Neuronal stem cell (in vitro differentiated cells): ENCODE data around the gene TMC5.
"Not testable (repeated sequence)": the region's sequence is repeated elsewhere in the genome, so short reads cannot be mapped to it uniquely, and the experiment has no call there.

Experiments
- DNase-seq: peaks from one replicate; pipeline ENCODE4 v3.0.0-alpha.2; 2013; ENCODE audit warnings: low spot score
- H2AFZ ChIP-seq: one replicate; pipeline ENCODE4 v1.6.1; 2013; ENCODE audit warnings: mild to moderate bottlenecking, low read length, inconsistent platforms
- H2AK5ac ChIP-seq: 2 replicates; pipeline ENCODE4 v1.6.1; 2013; ENCODE audit warnings: low read depth, mild to moderate bottlenecking, inconsistent platforms, low read length, moderate library complexity, mixed read lengths
- H2BK120ac ChIP-seq: 2 replicates; pipeline ENCODE4 v1.6.1; 2013; ENCODE audit warnings: low read depth, mild to moderate bottlenecking, inconsistent platforms, low read length, moderate library complexity, mixed read lengths
- H2BK12ac ChIP-seq: one replicate; pipeline ENCODE4 v1.6.1; 2013; ENCODE audit warnings: low read length, inconsistent platforms
- H2BK15ac ChIP-seq: 2 replicates; pipeline ENCODE4 v1.6.1; 2013; ENCODE audit warnings: mild to moderate bottlenecking, low read length, inconsistent platforms, mixed read lengths
- H2BK5ac ChIP-seq: one replicate; pipeline ENCODE4 v1.6.1; 2013; ENCODE audit warnings: inconsistent platforms, mild to moderate bottlenecking, low read length, moderate library complexity
- H3K14ac ChIP-seq: one replicate; pipeline ENCODE4 v1.6.1; 2013; ENCODE audit warnings: low read length, inconsistent platforms
- H3K18ac ChIP-seq: 2 replicates; pipeline ENCODE4 v1.6.1; 2013; ENCODE audit warnings: low read length, inconsistent platforms
- H3K23ac ChIP-seq: 2 replicates; pipeline ENCODE4 v1.6.1; 2013; ENCODE audit warnings: low read depth, mild to moderate bottlenecking, mixed read lengths, low read length, inconsistent platforms; ENCODE audit not compliant: poor library complexity
- H3K27ac ChIP-seq: replicated peaks from 3 replicates; pipeline ENCODE4 v1.5.1; 2013; ENCODE audit warnings: low read length, inconsistent platforms
- H3K27me3 ChIP-seq, 3 experiments: 2 replicates each; pipeline ENCODE4 v1.6.1; 2013; ENCODE audit warnings: low read length in 3 of 3, mild to moderate bottlenecking in 2 of 3, inconsistent platforms in 1 of 3, low read depth in 1 of 3, mixed read lengths in 1 of 3, moderate library complexity in 1 of 3; ENCODE audit not compliant: control insufficient read depth in 3 of 3, insufficient read depth in 3 of 3
- H3K36me3 ChIP-seq, 2 donors: replicated peaks in 1 of 2; 2 replicates each; pipeline ENCODE4 v1.6.1; 2013; ENCODE audit warnings: low read length in 2 of 2; ENCODE audit not compliant: control insufficient read depth in 2 of 2, insufficient read depth in 2 of 2
- H3K4ac ChIP-seq: 2 replicates; pipeline ENCODE4 v1.6.1; 2013; ENCODE audit warnings: inconsistent platforms, mild to moderate bottlenecking, low read length, moderate library complexity
- H3K4me1 ChIP-seq, 2 donors: 1 replicate in 1 of 2; 2 replicates in 1 of 2; pipeline ENCODE4 v1.6.1; 2013; ENCODE audit warnings: low read length in 2 of 2, low read depth in 1 of 2; ENCODE audit not compliant: control insufficient read depth in 2 of 2, insufficient read depth in 1 of 2
- H3K4me2 ChIP-seq: one replicate; pipeline ENCODE4 v1.6.1; 2013; ENCODE audit warnings: mild to moderate bottlenecking, low read length, inconsistent platforms; ENCODE audit not compliant: insufficient read depth, poor library complexity, severe bottlenecking
- H3K4me3 ChIP-seq, 2 donors: 2 replicates each; pipeline ENCODE4 v1.5.1; 2013; ENCODE audit warnings: low read length in 2 of 2, mild to moderate bottlenecking in 2 of 2, inconsistent platforms in 1 of 2, moderate library complexity in 1 of 2
- H3K79me1 ChIP-seq: one replicate; pipeline ENCODE4 v1.6.1; 2013; ENCODE audit warnings: low read depth, mild to moderate bottlenecking, inconsistent platforms, low read length, moderate library complexity
- H3K9ac ChIP-seq: one replicate; pipeline ENCODE4 v1.6.1; 2013; ENCODE audit warnings: mild to moderate bottlenecking, low read depth, low read length, inconsistent platforms; ENCODE audit not compliant: poor library complexity
- H3K9me3 ChIP-seq, 2 donors: replicated peaks in 1 of 2; 2 replicates each; pipeline versions ENCODE3 to v1.6.1; 2013; ENCODE audit warnings: low read length in 2 of 2, mild to moderate bottlenecking in 2 of 2, inconsistent platforms in 1 of 2, low read depth in 1 of 2, mixed read lengths in 1 of 2, moderate library complexity in 1 of 2; ENCODE audit not compliant: control insufficient read depth in 2 of 2, insufficient read depth in 1 of 2
- H4K8ac ChIP-seq: one replicate; pipeline ENCODE4 v1.6.1; 2013; ENCODE audit warnings: low read depth, mild to moderate bottlenecking, inconsistent platforms, low read length, moderate library complexity
- H4K91ac ChIP-seq: one replicate; pipeline ENCODE4 v1.6.1; 2013; ENCODE audit warnings: low read length, low read depth, mild to moderate bottlenecking, inconsistent platforms; ENCODE audit not compliant: poor library complexity
- WGBS, 2 donors: extraction: QIAGEN DNeasy Blood & Tissue Kit; methylation state at CpG; one replicate each; pipeline ENCODE4 v1.1.7; 2013; ENCODE audit warnings: missing lambda C conversion rate in 2 of 2, mixed read lengths in 1 of 2; ENCODE audit not compliant: insufficient read length in 2 of 2, insufficient replicate concordance in 1 of 2; ENCODE audit errors: extremely low coverage in 2 of 2; 5-methylcytosine and 5-hydroxymethylcytosine counted together

TMC5 gene

GRCh38 chr16:19395646-19396267, 21.9 kb upstream of the TMC5 start:
- H3K36me3 ChIP-seq, H4K8ac ChIP-seq, H3K4ac ChIP-seq, DNase-seq, H2AK5ac ChIP-seq, H2BK12ac ChIP-seq, H2BK120ac ChIP-seq, H3K27ac ChIP-seq, H3K4me3 ChIP-seq, H3K79me1 ChIP-seq, H3K9ac ChIP-seq, H3K23ac ChIP-seq, H3K4me2 ChIP-seq, H3K4me1 ChIP-seq, H2BK15ac ChIP-seq, H2BK5ac ChIP-seq, H3K14ac ChIP-seq, H3K27me3 ChIP-seq, H3K9me3 ChIP-seq, H2AFZ ChIP-seq, H4K91ac ChIP-seq, H3K18ac ChIP-seq: not testable (repeated sequence)
- WGBS, 2 donors = no CpG with 5 or more reads among the region's 4 CpGs

DNA sequence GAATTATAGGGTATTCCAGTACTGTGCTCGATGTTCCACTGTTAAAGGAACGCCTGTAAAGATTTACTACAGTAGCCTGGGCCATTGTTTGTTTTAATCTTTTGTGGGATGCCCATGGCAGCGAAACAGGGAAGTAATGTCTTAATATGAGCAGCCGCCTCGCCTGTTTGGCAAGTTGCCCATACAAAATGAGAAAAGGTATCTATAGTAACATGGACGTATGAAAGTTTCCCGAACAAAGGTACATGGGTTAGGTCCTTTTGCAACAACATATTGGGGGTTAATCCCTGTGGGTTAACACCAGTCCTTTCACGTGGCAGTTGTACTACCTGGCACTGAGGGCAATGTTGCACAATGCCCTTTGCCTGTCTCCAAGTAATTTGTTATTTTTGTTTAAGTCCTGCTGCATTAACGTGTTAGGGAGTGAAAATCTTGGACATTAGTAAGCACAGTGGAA, 21.1 kb upstream of the TMC5 start:
- Histone ChIP-seq H3K14ac (no peak overlapping the region), H3K79me1 (no peaks in the 10 kb centered on the region), H4K91ac (no peak overlapping the region), H3K36me3 (no peaks in the 10 kb centered on the region), H3K4me2 (no peak overlapping the region), H2BK120ac (no peak overlapping the region), H3K27ac (no peak overlapping the region), H3K27me3 (peaks cover 0 to 9% (median 0%) of the 10 kb centered on the region in 3 experiments), H3K4ac (no peak overlapping the region), H2BK5ac (no peak overlapping the region), H2BK12ac (no peak overlapping the region), H3K4me3 (no peak overlapping the region), H3K9me3 (no peaks in the 10 kb centered on the region), H2AFZ (no peak overlapping the region), H3K18ac (no peak overlapping the region), H3K9ac (no peak overlapping the region), H3K4me1 (peaks cover 3 to 7% of the 10 kb centered on the region in 2 donors), H4K8ac (no peak overlapping the region), H3K23ac (no peak overlapping the region), H2BK15ac (no peak overlapping the region), H2AK5ac (no peak overlapping the region)
- DNase-seq = no peak
- no CpG with 5 or more reads among the region's 9 CpGs for WGBS, 2 donors

GRCh38 chr16:19397373-19397772, 20.3 kb upstream of the TMC5 start:
- H3K9me3 ChIP-seq, H3K14ac ChIP-seq, H3K27me3 ChIP-seq, DNase-seq, H3K4me3 ChIP-seq, H3K4ac ChIP-seq, H2BK12ac ChIP-seq, H3K27ac ChIP-seq, H3K23ac ChIP-seq, H2BK15ac ChIP-seq, H2BK5ac ChIP-seq, H2AFZ ChIP-seq, H4K8ac ChIP-seq, H3K36me3 ChIP-seq, H3K4me1 ChIP-seq, H3K79me1 ChIP-seq, H3K9ac ChIP-seq, H2AK5ac ChIP-seq, H3K18ac ChIP-seq, H4K91ac ChIP-seq, H2BK120ac ChIP-seq, H3K4me2 ChIP-seq: not testable (repeated sequence)
- no CpG with 5 or more reads among the region's 2 CpGs for WGBS, 2 donors

DNA sequence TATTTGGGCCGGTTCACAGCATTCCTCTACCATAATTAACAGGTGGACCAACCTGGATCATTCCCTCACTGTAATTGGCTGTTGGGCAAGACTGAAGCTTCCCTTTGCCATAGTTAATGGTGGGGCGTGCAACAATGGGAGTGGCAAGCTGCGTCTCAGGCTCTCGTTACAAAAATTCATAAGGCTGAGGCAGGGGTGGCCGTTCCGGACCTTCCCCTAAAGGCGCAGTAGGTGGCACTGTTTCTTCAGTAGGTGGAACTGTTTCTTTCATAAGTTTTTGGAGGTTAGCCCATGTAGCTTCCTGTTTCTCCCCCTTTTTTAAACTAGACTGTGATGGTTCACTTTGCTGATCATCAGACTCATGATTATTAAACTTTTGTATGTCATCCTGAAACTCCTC, 17.0 kb upstream of the TMC5 start:
- Histone ChIP-seq H3K18ac (no peak overlapping the region), H3K4me1 (no peaks in the 10 kb centered on the region), H3K27me3 (peaks cover 0 to 13% (median 0%) of the 10 kb centered on the region in 3 experiments), H3K9ac (no peak overlapping the region), H3K4me2 (no peak overlapping the region), H4K91ac (no peak overlapping the region), H3K14ac (no peak overlapping the region), H2AK5ac (no peak overlapping the region), H2BK15ac (no peak overlapping the region), H2BK120ac (no peak overlapping the region), H3K4ac (no peak overlapping the region), H3K79me1 (no peaks in the 10 kb centered on the region), H3K4me3 (no peak overlapping the region), H4K8ac (no peak overlapping the region), H3K27ac (no peak overlapping the region), H3K23ac (no peak overlapping the region), H2AFZ (no peak overlapping the region), H2BK12ac (no peak overlapping the region), H2BK5ac (no peak overlapping the region), H3K9me3 (no peaks in the 10 kb centered on the region), H3K36me3 (no peaks in the 10 kb centered on the region)
- no peak for DNase-seq
- no CpG with 5 or more reads among the region's 7 CpGs for WGBS, 2 donors
